ENCODE results near the gene SHISA7. TPM values are rescaled to one million over a fixed set of nuclear protein-coding genes. Genes with fewer than 3 reads are reported as not detected.
"Not testable (repeated sequence)": the region's sequence is repeated elsewhere in the genome, so short reads cannot be mapped to it uniquely, and the experiment has no call there.

SHISA7 gene
- total RNA-seq, 4 donors from 2014 or later: not detected

GRCh38 chr19:55452749-55453346, 9.7 kb upstream of the SHISA7 start:
- Histone ChIP-seq H3K27ac (no peak overlapping the region), H3K4me3 (peak overlapping the region in 3 of 4 donors; percentile 5 to 47 (median 27)), H3K4me1 (peaks cover 11 to 27% (median 20%) of the 10 kb centered on the region in 3 donors), H3K27me3 (peaks cover 6 to 41% (median 20%) of the 10 kb centered on the region in 4 donors), H3K9me3 (no peaks in the 10 kb centered on the region), H3K36me3 (peaks cover 0 to 20% (median 0%) of the 10 kb centered on the region in 3 donors)
- WGBS, 2 donors: 8 to 50% methylated on average over 2 to 17 of the region's 34 CpGs
- peak in 1 of 6 experiments; percentile 23 for TF ChIP-seq CTCF (IDR thresholded peaks at IDR 0.05)
- no peak for TF ChIP-seq POLR2A (IDR thresholded peaks at IDR 0.05)
- intact Hi-C loops (cut with DNase I): no loop called here
- no peak for DNase-seq

GRCh38 chr19:55451965-55452748, 9.1 kb upstream of the SHISA7 start:
- Histone ChIP-seq H3K36me3 (peaks cover 0 to 20% (median 0%) of the 10 kb centered on the region in 3 donors), H3K4me1 (peaks cover 15 to 34% (median 20%) of the 10 kb centered on the region in 3 donors), H3K27ac (no peak overlapping the region), H3K4me3 (peak overlapping the region in 3 of 4 donors; percentile 5 to 47 (median 27)), H3K27me3 (peaks cover 6 to 47% (median 20%) of the 10 kb centered on the region in 4 donors), H3K9me3 (no peaks in the 10 kb centered on the region)
- no peak for TF ChIP-seq CTCF (IDR thresholded peaks at IDR 0.05)
- TF ChIP-seq POLR2A (IDR thresholded peaks at IDR 0.05): no peak
- no peak for DNase-seq
- intact Hi-C loops (cut with DNase I): no loop called here
- WGBS, 2 donors: 4 to 22% methylated on average over 8 to 21 of the region's 57 CpGs

- TF ChIP-seq POLR2A (IDR thresholded peaks at IDR 0.05) (no peak), CTCF (IDR thresholded peaks at IDR 0.05) (no peak)
- peaks cover 0 to 17% (median 0%) of the 10 kb centered on the region in 3 donors for H3K36me3 ChIP-seq
- no peak for DNase-seq
- H3K4me1 ChIP-seq: peaks cover 15 to 42% (median 20%) of the 10 kb centered on the region in 3 donors
- peaks cover 6 to 54% (median 20%) of the 10 kb centered on the region in 4 donors for H3K27me3 ChIP-seq
- intact Hi-C loops (cut with DNase I): no loop called here
- peak overlapping the region in 2 of 4 donors; percentile 27 to 47 for H3K4me3 ChIP-seq
- no peaks in the 10 kb centered on the region for H3K9me3 ChIP-seq
- 1 to 2% methylated on average over 26 to 29 of the region's 80 CpGs for WGBS, 2 donors
- no peak overlapping the region for H3K27ac ChIP-seq
Measured at GRCh38 chr19:55451163-55451964, 8.3 kb upstream of the SHISA7 start.

GRCh38 chr19:55449469-55449868, 6.4 kb upstream of the SHISA7 start:
- no peak for DNase-seq
- WGBS, 2 donors: 73% methylated on average over 3 of the region's 16 CpGs; no CpG with 5 or more reads in 1 of the 2 donors
- H3K4me1 ChIP-seq: peaks cover 15 to 55% (median 20%) of the 10 kb centered on the region in 3 donors
- no peaks in the 10 kb centered on the region for H3K9me3 ChIP-seq
- peaks cover 6 to 72% (median 24%) of the 10 kb centered on the region in 4 donors for H3K27me3 ChIP-seq
- TF ChIP-seq POLR2A (IDR thresholded peaks at IDR 0.05) (no peak), CTCF (IDR thresholded peaks at IDR 0.05) (no peak)
- no peak overlapping the region for H3K4me3 ChIP-seq
- no peaks in the 10 kb centered on the region for H3K36me3 ChIP-seq
- no peak overlapping the region for H3K27ac ChIP-seq
- intact Hi-C loops (cut with DNase I): no loop called here

- intact Hi-C loops (cut with DNase I); H3K36me3 ChIP-seq; H3K4me3 ChIP-seq; H3K27ac ChIP-seq; H3K9me3 ChIP-seq; DNase-seq: not testable (repeated sequence)
- peaks cover 6 to 83% (median 31%) of the 10 kb centered on the region in 4 donors for H3K27me3 ChIP-seq
- 79 to 83% methylated on average over 5 of the region's 5 CpGs for WGBS, 2 donors
- H3K4me1 ChIP-seq: peaks cover 15 to 58% (median 20%) of the 10 kb centered on the region in 3 donors
Measured at GRCh38 chr19:55448175-55448490, 5.0 kb upstream of the SHISA7 start.

Measured in esophagus squamous epithelium (tissue), 5 donors.